SK-N-SH treated with all-trans-retinoic acid at 6 μM for 48 hours (cell line): ENCODE results near the gene RETREG1.

ENCODE experiments used
- CREB5 ChIP-seq: fragments of 250-450 bp; sonication (Bioruptor Pico); IDR thresholded peaks from 2 replicates; pipeline ENCODE4 v1.5.1; 2020; ENCODE audit warnings: low read depth, mild to moderate bottlenecking, moderate library complexity
- CSDC2 ChIP-seq: fragments of 250-450 bp; sonication (Bioruptor Pico); IDR thresholded peaks from 2 replicates; pipeline ENCODE4 v1.5.0; 2020; ENCODE audit warnings: mild to moderate bottlenecking, moderate library complexity
- POU6F1 ChIP-seq: fragments of 250-450 bp; sonication (Bioruptor Pico); IDR thresholded peaks from 2 replicates; pipeline ENCODE4 v1.8.0; 2021; ENCODE audit warnings: low read depth, mild to moderate bottlenecking, moderate library complexity, borderline replicate concordance
- TCF4 ChIP-seq: fragments of 250-450 bp; sonication (Bioruptor Pico); IDR thresholded peaks from 2 replicates; pipeline ENCODE4 v1.8.0; 2021; ENCODE audit warnings: mild to moderate bottlenecking, moderate library complexity, borderline replicate concordance
- TF ChIP-seq, protein P1 (sequence below): fragments of 250-450 bp; sonication (Bioruptor Pico); IDR thresholded peaks from 2 replicates; pipeline ENCODE4 v1.8.0; 2020; ENCODE audit warnings: mild to moderate bottlenecking, moderate library complexity, borderline replicate concordance

- TF ChIP-seq CREB5 (no peak), CSDC2 (CRISPR knock-in tag) (no peak), POU6F1 (CRISPR knock-in tag) (no peak), TCF4 (CRISPR knock-in tag) (no peak)
- TF ChIP-seq, protein P1, sequence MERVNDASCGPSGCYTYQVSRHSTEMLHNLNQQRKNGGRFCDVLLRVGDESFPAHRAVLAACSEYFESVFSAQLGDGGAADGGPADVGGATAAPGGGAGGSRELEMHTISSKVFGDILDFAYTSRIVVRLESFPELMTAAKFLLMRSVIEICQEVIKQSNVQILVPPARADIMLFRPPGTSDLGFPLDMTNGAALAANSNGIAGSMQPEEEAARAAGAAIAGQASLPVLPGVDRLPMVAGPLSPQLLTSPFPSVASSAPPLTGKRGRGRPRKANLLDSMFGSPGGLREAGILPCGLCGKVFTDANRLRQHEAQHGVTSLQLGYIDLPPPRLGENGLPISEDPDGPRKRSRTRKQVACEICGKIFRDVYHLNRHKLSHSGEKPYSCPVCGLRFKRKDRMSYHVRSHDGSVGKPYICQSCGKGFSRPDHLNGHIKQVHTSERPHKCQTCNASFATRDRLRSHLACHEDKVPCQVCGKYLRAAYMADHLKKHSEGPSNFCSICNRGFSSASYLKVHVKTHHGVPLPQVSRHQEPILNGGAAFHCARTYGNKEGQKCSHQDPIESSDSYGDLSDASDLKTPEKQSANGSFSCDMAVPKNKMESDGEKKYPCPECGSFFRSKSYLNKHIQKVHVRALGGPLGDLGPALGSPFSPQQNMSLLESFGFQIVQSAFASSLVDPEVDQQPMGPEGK (CRISPR knock-in tag) = no peak
These were observed at the start of gene RETREG1 for GRCh38 chr5:16616536-16617273.
